Measurements from ENCODE around the gene IRF9. TPM values are rescaled to one million over a fixed set of nuclear protein-coding genes. Genes with fewer than 3 reads are reported as not detected.
A peak's percentile ranks its signal among the peaks of the same experiment; 100 is the strongest.

IRF9 gene
- total and polyA plus RNA-seq, 12 donors = 17.7 to 147 (median 36.7) TPM

DNA sequence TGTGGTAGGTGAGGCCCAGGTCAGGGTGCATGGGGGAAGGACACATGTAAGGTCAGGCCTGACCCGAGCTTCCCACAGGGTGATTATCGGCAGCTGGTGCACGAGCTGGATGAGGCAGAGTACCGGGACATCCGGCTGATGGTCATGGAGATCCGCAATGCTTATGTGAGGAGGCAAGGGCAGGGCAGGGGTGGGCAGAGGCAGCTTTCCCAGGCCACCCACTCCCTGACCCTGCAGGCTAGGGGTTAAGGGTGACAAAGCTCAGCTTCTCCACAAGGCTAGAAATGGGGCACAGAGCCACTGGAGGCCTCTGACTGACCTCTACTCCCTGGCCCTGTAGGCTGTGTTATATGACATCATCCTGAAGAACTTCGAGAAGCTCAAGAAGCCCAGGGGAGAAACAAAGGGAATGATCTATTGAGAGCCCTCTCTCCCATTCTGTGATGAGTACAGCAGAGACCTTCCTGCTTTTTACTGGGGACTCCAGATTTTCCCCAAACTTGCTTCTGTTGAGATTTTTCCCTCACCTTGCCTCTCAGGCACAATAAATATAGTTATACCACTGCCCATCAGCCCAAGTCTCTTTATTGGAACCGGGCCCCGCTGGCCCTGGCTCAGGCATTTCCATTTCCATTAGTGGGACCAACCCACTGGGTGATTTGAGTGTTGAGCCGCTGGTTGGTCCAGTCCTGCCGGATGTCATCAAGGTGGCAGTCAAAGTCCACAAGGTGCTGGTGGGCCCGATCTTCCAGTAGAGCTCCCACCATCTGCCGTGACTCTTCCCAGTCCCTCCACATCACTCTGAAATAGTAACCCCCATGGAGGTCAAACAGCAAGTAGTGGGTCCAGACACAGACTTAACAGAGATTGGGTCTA is 22.4 kb upstream of the IRF9 start:
- no peaks in the 10 kb centered on the region for H3K27me3 ChIP-seq
- no peaks in the 10 kb centered on the region for H3K9me3 ChIP-seq
- 78% methylated on average over 13 of the region's 13 CpGs for whole genome bisulfite sequencing, 2 donors
- TF ChIP-seq, protein P1, sequence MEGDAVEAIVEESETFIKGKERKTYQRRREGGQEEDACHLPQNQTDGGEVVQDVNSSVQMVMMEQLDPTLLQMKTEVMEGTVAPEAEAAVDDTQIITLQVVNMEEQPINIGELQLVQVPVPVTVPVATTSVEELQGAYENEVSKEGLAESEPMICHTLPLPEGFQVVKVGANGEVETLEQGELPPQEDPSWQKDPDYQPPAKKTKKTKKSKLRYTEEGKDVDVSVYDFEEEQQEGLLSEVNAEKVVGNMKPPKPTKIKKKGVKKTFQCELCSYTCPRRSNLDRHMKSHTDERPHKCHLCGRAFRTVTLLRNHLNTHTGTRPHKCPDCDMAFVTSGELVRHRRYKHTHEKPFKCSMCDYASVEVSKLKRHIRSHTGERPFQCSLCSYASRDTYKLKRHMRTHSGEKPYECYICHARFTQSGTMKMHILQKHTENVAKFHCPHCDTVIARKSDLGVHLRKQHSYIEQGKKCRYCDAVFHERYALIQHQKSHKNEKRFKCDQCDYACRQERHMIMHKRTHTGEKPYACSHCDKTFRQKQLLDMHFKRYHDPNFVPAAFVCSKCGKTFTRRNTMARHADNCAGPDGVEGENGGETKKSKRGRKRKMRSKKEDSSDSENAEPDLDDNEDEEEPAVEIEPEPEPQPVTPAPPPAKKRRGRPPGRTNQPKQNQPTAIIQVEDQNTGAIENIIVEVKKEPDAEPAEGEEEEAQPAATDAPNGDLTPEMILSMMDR (IDR thresholded peaks at IDR 0.05) = no peak
- ATAC-seq (no peak), DNase-seq (no peak)
- H3K4me3 ChIP-seq = no peak overlapping the region
- peaks cover 14 to 60% (median 44%) of the 10 kb centered on the region in 9 donors for H3K4me1 ChIP-seq
- peak overlapping the region in 2 of 10 donors; percentile 20 to 25 for H3K27ac ChIP-seq
- peaks cover 0 to 42% (median 20%) of the 10 kb centered on the region in 9 donors for H3K36me3 ChIP-seq
- intact Hi-C loops (cut with DNase I) = no loop called here

DNA sequence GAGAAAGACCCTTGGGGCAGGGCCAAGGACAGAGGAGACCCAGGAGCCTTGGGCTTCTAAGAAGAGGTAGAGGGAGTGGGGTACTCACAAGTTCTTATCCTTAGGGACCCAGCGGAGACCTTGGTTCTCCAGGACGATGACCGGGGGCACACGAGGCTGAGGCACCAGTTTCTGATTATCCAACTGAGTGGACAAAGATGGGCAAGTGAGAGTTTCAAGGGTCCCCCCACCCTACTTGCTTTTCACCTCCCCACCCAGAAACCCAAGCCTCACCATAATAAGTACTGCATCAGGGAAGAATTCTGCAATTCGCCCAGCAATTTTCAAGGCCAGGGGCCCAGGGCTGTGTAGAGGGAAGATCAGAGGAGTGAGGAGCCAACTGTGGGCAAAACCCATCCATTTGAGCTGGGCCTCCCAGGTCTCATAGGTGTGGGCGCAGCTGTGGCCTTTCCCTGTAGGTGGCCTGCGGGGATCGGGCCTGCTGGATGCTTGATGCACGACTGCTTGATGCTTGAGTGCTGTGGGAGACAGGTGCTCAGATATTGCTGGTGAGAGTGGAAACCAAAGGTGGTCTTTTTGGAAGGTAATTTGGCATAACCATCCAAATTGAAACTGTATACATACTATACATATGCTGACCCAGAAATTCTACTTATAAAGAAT is 21.7 kb upstream of the IRF9 start:
- DNase-seq (no peak), ATAC-seq (no peak)
- peaks cover 0 to 50% (median 20%) of the 10 kb centered on the region in 9 donors for H3K36me3 ChIP-seq
- intact Hi-C loops (cut with DNase I) = no loop called here
- H3K27me3 ChIP-seq = no peaks in the 10 kb centered on the region
- H3K9me3 ChIP-seq = no peaks in the 10 kb centered on the region
- H3K27ac ChIP-seq = peak overlapping the region in 2 of 10 donors; percentile 8 to 20
- peaks cover 14 to 68% (median 44%) of the 10 kb centered on the region in 9 donors for H3K4me1 ChIP-seq
- WGBS, 2 donors = 88 to 89% methylated on average over 9 of the region's 9 CpGs
- TF ChIP-seq, protein P1 (IDR thresholded peaks at IDR 0.05) = no peak
- peak overlapping the region in 3 of 10 donors; percentile 70 to 88 (median 85) for H3K4me3 ChIP-seq

DNA sequence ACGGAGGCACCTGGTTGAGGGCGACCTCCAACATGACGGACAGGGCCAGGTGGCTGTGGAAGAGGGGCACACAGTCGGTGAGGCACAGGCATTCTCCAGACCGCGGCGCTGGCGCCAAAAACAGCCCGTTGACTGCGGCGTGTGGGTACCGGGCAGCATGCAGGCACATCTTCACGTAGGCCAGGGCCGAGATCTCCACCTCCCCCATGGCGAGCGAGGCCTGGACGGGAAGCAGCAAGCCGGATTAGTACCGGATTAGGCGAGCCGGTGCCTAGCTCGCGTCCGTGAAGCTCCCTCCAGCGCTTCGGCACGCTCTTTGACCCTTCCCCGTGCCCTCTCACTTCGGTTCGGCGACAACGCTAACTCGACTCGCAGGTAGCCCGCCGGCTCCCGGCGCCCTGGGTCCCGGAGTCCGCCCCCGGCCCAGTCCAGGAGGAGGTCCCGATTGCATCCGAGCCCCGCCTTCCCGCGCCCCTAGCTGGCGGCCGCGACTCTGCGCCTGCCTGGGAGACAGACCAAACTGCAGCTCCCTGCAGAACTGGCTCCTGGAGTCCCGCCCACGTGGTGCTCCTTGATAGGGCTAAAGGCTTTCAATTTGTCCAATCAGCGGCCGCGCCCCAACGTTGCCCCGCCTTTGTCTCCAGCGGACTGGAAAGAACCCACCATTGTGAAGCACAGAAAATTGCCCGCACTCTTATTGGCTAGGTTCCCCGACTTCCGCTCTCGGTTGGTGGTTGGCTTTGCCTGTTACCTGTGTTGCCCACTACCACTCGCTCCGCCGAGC is 19.8 kb upstream of the IRF9 start, which contains the start of gene EMC9:
EMC9 (minus strand) TSS at position 495 of the 784 bp plus-strand sequence; CDS start at position 208, 287 bp downstream.
- Histone ChIP-seq H3K4me3 (peak within 1 kb of the TSS; percentile 66 to 88 (median 74)), H3K27ac (peak within 1 kb of the TSS; percentile 73 to 94 (median 90)), H3K4me1 (peaks cover 22 to 81% (median 53%) of the 10 kb centered on the region in 9 donors), H3K27me3 (no peaks in the 10 kb centered on the region), H3K36me3 (peaks cover 0 to 60% (median 20%) of the 10 kb centered on the region in 9 donors), H3K9me3 (no peaks in the 10 kb centered on the region)
- 0% methylated on average over 63 to 65 of the region's 65 CpGs for WGBS, 2 donors
- intact Hi-C loops (cut with DNase I) = loop anchor here in 2 of 10 donors (2.0 to 10.0 kb wide), 2 partner anchors 26 to 836 kb away; partner anchors contain the start of genes BCL2L2 (in 1 of the 2), DCAF11 (in 1 of the 2), NRL (in 1 of the 2) and PPP1R3E (in 1 of the 2)
- ATAC-seq (peak; percentile 92 to 97 (median 95)), DNase-seq (peak; percentile 100)
- TF ChIP-seq, protein P1 (IDR thresholded peaks at IDR 0.05) = peak; percentile 38 to 78 (median 63)
